SK-N-SH (cell line): ENCODE data around the gene NKAPL. TPM values are rescaled to one million over a fixed set of nuclear protein-coding genes. Genes with fewer than 3 reads are reported as not detected.
"Not testable (repeated sequence)": the region's sequence is repeated elsewhere in the genome, so short reads cannot be mapped to it uniquely, and the experiment has no call there.

Source experiments
- CTCF ChIA-PET: fragments of 300-600, 350-600 bp; formaldehyde crosslinking; extraction: SDS; loops from one replicate; lab custom pipeline; 2021; lab: Yijun Ruan, JAX
- POLR2A ChIA-PET: fragments of 350-600 bp; sonication (Branson Sonifier 250); formaldehyde crosslinking; extraction: SDS; loops from one replicate; lab custom pipeline; 2020; ENCODE audit warnings: antibody characterized with exemption, inconsistent platforms; lab: Yijun Ruan, JAX
- DNase-seq: peaks from one replicate; pipeline ENCODE4 v3.0.0; 2012
- H2AFZ ChIP-seq: fragments of 200-600 bp; sonication (generic); 2 replicates; pipeline ENCODE4 v1.8.1; 2016; ENCODE audit warnings: antibody characterized with exemption, mild to moderate bottlenecking, low read depth
- H3F3A ChIP-seq: fragments of 200-600 bp; sonication (generic); replicated peaks from 2 replicates; pipeline ENCODE3; 2016; ENCODE audit warnings: antibody characterized with exemption, mild to moderate bottlenecking; ENCODE audit not compliant: insufficient read depth
- H3K27ac ChIP-seq, 2 experiments: fragments of 200-500 bp in 1 of 2; fragments of 200-600 bp in 1 of 2; sonication (Bioruptor generic) in 1 of 2; sonication (generic), shearing (Covaris generic) in 1 of 2; 2 replicates each; pipeline versions ENCODE4 v1.5.1 to v1.6.1; 2014 to 2016; ENCODE audit warnings: low read depth in 2 of 2, inconsistent platforms in 1 of 2, low read length in 1 of 2, mild to moderate bottlenecking in 1 of 2, mixed read lengths in 1 of 2
- H3K27me3 ChIP-seq: fragments of 200-600 bp; sonication (generic), shearing (Covaris generic); 2 replicates; pipeline ENCODE4 v1.6.1; 2016; ENCODE audit warnings: mixed run types; ENCODE audit not compliant: insufficient read depth
- H3K36me3 ChIP-seq, 2 experiments: fragments of 200-500 bp in 1 of 2; fragments of 200-600 bp in 1 of 2; sonication (Bioruptor generic) in 1 of 2; sonication (generic) in 1 of 2; replicated peaks in 1 of 2; 2 replicates each; pipeline versions ENCODE3 to v1.5.1; 2014 to 2016; ENCODE audit warnings: low read length in 1 of 2, mild to moderate bottlenecking in 1 of 2; ENCODE audit not compliant: insufficient read depth in 2 of 2, control insufficient read depth in 1 of 2
- H3K4me1 ChIP-seq, 2 experiments: fragments of 200-500 bp in 1 of 2; fragments of 200-600 bp in 1 of 2; sonication (Bioruptor generic) in 1 of 2; sonication (generic), shearing (Covaris generic) in 1 of 2; 2 replicates each; pipeline versions ENCODE4 v1.5.1 to v1.6.1; 2014 to 2016; ENCODE audit warnings: low read depth in 1 of 2, low read length in 1 of 2, mixed run types in 1 of 2; ENCODE audit not compliant: insufficient read depth in 2 of 2, control insufficient read depth in 1 of 2
- H3K4me2 ChIP-seq: fragments of 200-600 bp; sonication (generic), shearing (Covaris generic); 2 replicates; pipeline ENCODE4 v1.6.1; 2017; ENCODE audit warnings: mixed run types
- H3K4me3 ChIP-seq, 2 experiments: fragments of 200-500 bp in 1 of 2; fragments of 200-600 bp in 1 of 2; sonication (Bioruptor generic) in 1 of 2; sonication (generic), shearing (Covaris generic) in 1 of 2; 2 replicates each; pipeline versions ENCODE4 v1.5.1 to v1.8.1; 2014 to 2016; ENCODE audit warnings: low read depth in 2 of 2, inconsistent platforms in 1 of 2, low read length in 1 of 2, mild to moderate bottlenecking in 1 of 2, mixed read lengths in 1 of 2, moderate library complexity in 1 of 2
- H3K79me2 ChIP-seq: fragments of 200-600 bp; sonication (generic); 2 replicates; pipeline ENCODE4 v1.8.1; 2017; ENCODE audit warnings: mild to moderate bottlenecking; ENCODE audit not compliant: insufficient read depth
- H3K9ac ChIP-seq: fragments of 200-600 bp; sonication (generic); 2 replicates; pipeline ENCODE4 v1.6.1; 2017; ENCODE audit warnings: mixed run types
- H3K9me2 ChIP-seq: fragments of 200-600 bp; sonication (generic); 2 replicates; pipeline ENCODE4 v1.6.1; 2017; ENCODE audit warnings: mixed run types
- H3K9me3 ChIP-seq: fragments of 200-600 bp; sonication (generic); 2 replicates; pipeline ENCODE4 v1.6.1; 2017; ENCODE audit warnings: mixed run types, mild to moderate bottlenecking, moderate library complexity
- H4K20me1 ChIP-seq: fragments of 200-600 bp; sonication (generic); 2 replicates; pipeline ENCODE4 v1.6.1; 2017; ENCODE audit warnings: mild to moderate bottlenecking, mixed run types; ENCODE audit not compliant: insufficient read depth
- CHD2 ChIP-seq: fragments of 150-350 bp; IDR thresholded peaks from 2 replicates; pipeline ENCODE4 v1.6.1; 2018; ENCODE audit warnings: low read length; ENCODE audit not compliant: partially characterized antibody
- NRF1 ChIP-seq: IDR thresholded peaks from 2 replicates; pipeline ENCODE4 v1.6.1; 2012; ENCODE audit warnings: low read depth, mild to moderate bottlenecking, low read length
- YY1 ChIP-seq: IDR thresholded peaks from 2 replicates; pipeline ENCODE4 v1.4.0; 2012; ENCODE audit warnings: low read depth, mild to moderate bottlenecking
- WGBS: methylation state at CpG from one replicate; pipeline ENCODE4 v1.1.6; 2017; ENCODE audit warnings: low lambda C conversion rate; 5-methylcytosine and 5-hydroxymethylcytosine counted together
- polyA plus RNA-seq, 3 experiments: library from polyadenylated mRNA; depleted of rRNA; stranded (reverse); fragments of >200 nt; gene quantifications; 2 replicates each; pipeline ENCODE4 v1.2.3, GENCODE V29; 2012
- TF ChIP-seq, protein P1 (sequence below): fragments of 150-350 bp; IDR thresholded peaks from 2 replicates; pipeline ENCODE4 v1.6.1; 2017; ENCODE audit warnings: antibody characterized with exemption, low read length, low read depth, borderline replicate concordance

Gene NKAPL
- polyA plus RNA-seq, 1 of the 3 experiments (the other 2 are of a cell fraction) = not detected

DNA sequence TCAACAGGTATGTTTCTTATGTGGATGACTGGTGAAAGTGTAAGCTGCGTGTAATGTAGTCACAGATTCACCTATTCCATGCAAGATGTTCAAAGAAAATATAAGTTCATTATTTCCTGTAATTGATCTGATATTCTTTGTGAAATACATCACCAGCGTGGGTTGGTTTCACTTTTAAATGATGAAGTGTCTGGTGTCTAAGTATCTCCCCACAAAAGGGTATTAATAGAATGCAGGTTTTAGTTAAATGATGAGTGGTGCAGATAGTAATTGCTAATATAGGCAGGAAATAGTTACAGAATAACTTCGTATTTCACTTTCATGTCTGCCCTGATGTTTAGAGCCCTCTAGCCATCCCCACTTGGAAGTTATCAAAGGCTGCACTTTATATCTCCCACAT lies 44.5 kb downstream of the NKAPL start:
- no peak for DNase-seq

DNA sequence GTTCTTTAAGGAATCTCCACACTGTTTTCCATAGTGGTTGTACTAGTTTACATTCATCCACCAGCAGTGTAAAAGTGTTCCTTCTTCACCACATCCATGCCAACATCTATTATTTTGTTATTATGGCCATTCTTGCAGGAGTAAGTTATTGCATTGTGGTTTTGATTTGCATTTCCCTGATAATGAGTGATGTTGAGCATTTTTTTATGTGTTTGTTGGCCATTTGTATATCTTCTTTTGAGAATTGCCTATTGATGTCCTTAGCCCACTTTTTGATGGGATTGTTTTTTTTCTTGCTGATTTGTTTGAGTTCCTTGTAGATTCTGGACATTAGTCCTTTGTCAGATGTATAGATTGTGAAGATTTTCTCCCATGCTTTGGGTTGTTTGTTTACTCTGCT lies 47.3 kb downstream of the NKAPL start:
- H3K4me2 ChIP-seq, H3K9ac ChIP-seq, DNase-seq, H3F3A ChIP-seq, H3K9me2 ChIP-seq, POLR2A ChIA-PET, H3K4me3 ChIP-seq, H3K27ac ChIP-seq, H4K20me1 ChIP-seq, H3K27me3 ChIP-seq, H3K4me1 ChIP-seq, H2AFZ ChIP-seq, H3K9me3 ChIP-seq, H3K36me3 ChIP-seq, CTCF ChIA-PET, H3K79me2 ChIP-seq: not testable (repeated sequence)

More for the DNA sequence above, 44.5 kb downstream of the NKAPL start:
- no peaks in the 10 kb centered on the region for H3K27me3 ChIP-seq
- H3K79me2 ChIP-seq = no peaks in the 10 kb centered on the region
- POLR2A ChIA-PET = no interaction called here
- WGBS = 93% methylated on average over 3 of the region's 3 CpGs
- CTCF ChIA-PET = no interaction called here
- no peaks in the 10 kb centered on the region for H4K20me1 ChIP-seq
- H3K9me2 ChIP-seq = no peaks in the 10 kb centered on the region
- H3F3A ChIP-seq = no peaks in the 10 kb centered on the region
- no peaks in the 10 kb centered on the region for H3K4me1 ChIP-seq
- H3K27ac ChIP-seq = no peak overlapping the region
- no peak overlapping the region for H3K4me2 ChIP-seq
- no peaks in the 10 kb centered on the region for H3K9me3 ChIP-seq
- no peak overlapping the region for H3K9ac ChIP-seq
- no peak overlapping the region for H2AFZ ChIP-seq
- H3K4me3 ChIP-seq = no peak overlapping the region
- peaks cover 8 to 16% of the 10 kb centered on the region in 2 experiments for H3K36me3 ChIP-seq
- TF ChIP-seq, protein P1, sequence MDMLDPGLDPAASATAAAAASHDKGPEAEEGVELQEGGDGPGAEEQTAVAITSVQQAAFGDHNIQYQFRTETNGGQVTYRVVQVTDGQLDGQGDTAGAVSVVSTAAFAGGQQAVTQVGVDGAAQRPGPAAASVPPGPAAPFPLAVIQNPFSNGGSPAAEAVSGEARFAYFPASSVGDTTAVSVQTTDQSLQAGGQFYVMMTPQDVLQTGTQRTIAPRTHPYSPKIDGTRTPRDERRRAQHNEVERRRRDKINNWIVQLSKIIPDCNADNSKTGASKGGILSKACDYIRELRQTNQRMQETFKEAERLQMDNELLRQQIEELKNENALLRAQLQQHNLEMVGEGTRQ = no peak
- TF ChIP-seq NRF1 (no peak), CHD2 (no peak), YY1 (no peak)

Other genes starting within 250 kb of the NKAPL start
- 0.21 and 0.25 TPM in 2 replicates for gene ZNF165, start 178.7 kb upstream of the NKAPL start, polyA plus RNA-seq (2012; rRNA removed)
- gene ZSCAN16, start 134.7 kb upstream of the NKAPL start, polyA plus RNA-seq (2012; rRNA removed) = 3.7 and 6.2 TPM in 2 replicates
- gene ZKSCAN8, start 117.4 kb upstream of the NKAPL start, polyA plus RNA-seq (2012; rRNA removed) = 4.3 and 5.8 TPM in 2 replicates
- gene ZSCAN9, start 34.0 kb upstream of the NKAPL start, polyA plus RNA-seq (2012; rRNA removed) = 13.7 and 23.2 TPM in 2 replicates
- gene ZKSCAN4, start 7.0 kb upstream of the NKAPL start, polyA plus RNA-seq (2012; rRNA removed) = 2.9 and 3.5 TPM in 2 replicates
- gene ZSCAN26, start 7.8 kb downstream of the NKAPL start, polyA plus RNA-seq (2012; rRNA removed) = 11.0 and 14.0 TPM in 2 replicates
- gene PGBD1, start 22.3 kb downstream of the NKAPL start, polyA plus RNA-seq (2012; rRNA removed) = 2.5 and 2.7 TPM in 2 replicates
- gene ZSCAN31, start 76.9 kb downstream of the NKAPL start, polyA plus RNA-seq (2012; rRNA removed) = 1.9 and 2.1 TPM in 2 replicates
- 2.6 and 3.0 TPM in 2 replicates for gene ZKSCAN3, start 90.7 kb downstream of the NKAPL start, polyA plus RNA-seq (2012; rRNA removed)
- gene ZSCAN12, start 140.4 kb downstream of the NKAPL start, polyA plus RNA-seq (2012; rRNA removed) = 1.6 and 2.5 TPM in 2 replicates
- gene ZSCAN23, start 184.2 kb downstream of the NKAPL start, polyA plus RNA-seq (2012; rRNA removed) = 2.0 and 2.1 TPM in 2 replicates